Vagina (tissue), 2 donors: ENCODE results near the gene RAP1GDS1. TPM values are rescaled to one million over a fixed set of nuclear protein-coding genes. Genes with fewer than 3 reads are reported as not detected.

ENCODE experiments used
- DNase-seq, 2 donors: peaks; one replicate each; pipeline ENCODE4 v3.0.0-alpha.2; 2017; ENCODE audit errors: extremely low spot score in 2 of 2
- H3K27ac ChIP-seq: fragments of 200-600 bp; sonication (generic); one replicate; pipeline ENCODE4 v1.5.1; 2019
- H3K27me3 ChIP-seq: fragments of 200-600 bp; sonication (generic); one replicate; pipeline ENCODE4 v1.5.1; 2019
- H3K36me3 ChIP-seq, 2 donors: fragments of 200-600 bp; sonication (generic); one replicate each; pipeline ENCODE4 v1.5.1; 2017 to 2019
- H3K4me1 ChIP-seq: fragments of 200-600 bp; sonication (generic); one replicate; pipeline ENCODE4 v1.5.1; 2019
- H3K4me3 ChIP-seq, 2 donors: fragments of 200-600 bp; sonication (generic); 1 replicate in 1 of 2; 2 replicates in 1 of 2; pipeline ENCODE4 v1.5.1; 2016 to 2019
- H3K9me3 ChIP-seq: fragments of 200-600 bp; sonication (generic); one replicate; pipeline ENCODE4 v1.5.1; 2019
- POLR2A ChIP-seq, 2 donors: fragments of 450-650 bp; IDR thresholded peaks; one replicate each; pipeline ENCODE4 v1.6.1; 2017; ENCODE audit warnings: antibody characterized with exemption in 2 of 2, mild to moderate bottlenecking in 2 of 2, moderate library complexity in 2 of 2
- POLR2AphosphoS5 ChIP-seq, 2 donors: sonication (generic); formaldehyde crosslinking; IDR thresholded peaks; one replicate each; pipeline ENCODE4 v1.9.0; 2017; ENCODE audit warnings: antibody characterized with exemption in 2 of 2, mild to moderate bottlenecking in 2 of 2, low read depth in 1 of 2; ENCODE audit not compliant: insufficient read depth in 1 of 2
- intact Hi-C: fragments of 100-400 bp; cut with DNase I; formaldehyde crosslinking; loops from one replicate; pipeline ENCODE4 v1.15.1; 2023
- total RNA-seq: library from RNA; depleted of rRNA; stranded (reverse); fragments of >200 nt; gene quantifications from one replicate; pipeline ENCODE4 v1.2.3, GENCODE V29; 2016
- TF ChIP-seq, protein P1 (sequence below), 3 experiments: fragments of 450-650 bp in 2 of 3; fragments of 200-600 bp in 1 of 3; sonication (generic) in 1 of 3; IDR thresholded peaks; one replicate each; pipeline ENCODE4 v1.5.1; 2017 to 2019; ENCODE audit warnings: antibody characterized with exemption in 3 of 3, mild to moderate bottlenecking in 2 of 3, moderate library complexity in 2 of 3

Gene RAP1GDS1
- total RNA-seq, 1 donor from 2014 or later: 16.0 TPM

DNA sequence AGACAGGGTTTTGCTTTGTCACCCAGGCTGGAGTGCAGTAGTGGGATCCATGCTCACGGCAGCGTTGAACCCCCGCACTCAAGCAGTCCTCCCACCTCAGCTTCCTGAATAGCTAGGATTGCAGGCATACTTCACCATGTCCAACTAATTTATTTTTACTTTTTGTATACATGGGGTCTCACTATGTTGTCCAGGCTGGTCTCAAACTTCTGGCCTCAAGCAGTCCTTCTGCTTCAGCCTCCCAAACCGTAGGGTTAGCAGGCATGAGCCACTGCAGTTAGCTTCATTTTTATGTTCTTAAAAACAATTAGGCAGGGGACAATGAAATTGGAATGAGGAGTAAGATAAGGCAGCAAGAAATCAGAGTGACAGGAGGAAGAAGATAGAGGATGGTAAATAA is 50.5 kb downstream of the RAP1GDS1 start:
- H3K4me3 ChIP-seq: no peak overlapping the region
- TF ChIP-seq, protein P1, sequence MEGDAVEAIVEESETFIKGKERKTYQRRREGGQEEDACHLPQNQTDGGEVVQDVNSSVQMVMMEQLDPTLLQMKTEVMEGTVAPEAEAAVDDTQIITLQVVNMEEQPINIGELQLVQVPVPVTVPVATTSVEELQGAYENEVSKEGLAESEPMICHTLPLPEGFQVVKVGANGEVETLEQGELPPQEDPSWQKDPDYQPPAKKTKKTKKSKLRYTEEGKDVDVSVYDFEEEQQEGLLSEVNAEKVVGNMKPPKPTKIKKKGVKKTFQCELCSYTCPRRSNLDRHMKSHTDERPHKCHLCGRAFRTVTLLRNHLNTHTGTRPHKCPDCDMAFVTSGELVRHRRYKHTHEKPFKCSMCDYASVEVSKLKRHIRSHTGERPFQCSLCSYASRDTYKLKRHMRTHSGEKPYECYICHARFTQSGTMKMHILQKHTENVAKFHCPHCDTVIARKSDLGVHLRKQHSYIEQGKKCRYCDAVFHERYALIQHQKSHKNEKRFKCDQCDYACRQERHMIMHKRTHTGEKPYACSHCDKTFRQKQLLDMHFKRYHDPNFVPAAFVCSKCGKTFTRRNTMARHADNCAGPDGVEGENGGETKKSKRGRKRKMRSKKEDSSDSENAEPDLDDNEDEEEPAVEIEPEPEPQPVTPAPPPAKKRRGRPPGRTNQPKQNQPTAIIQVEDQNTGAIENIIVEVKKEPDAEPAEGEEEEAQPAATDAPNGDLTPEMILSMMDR (IDR thresholded peaks at IDR 0.05): no peak
- TF ChIP-seq POLR2AphosphoS5 (IDR thresholded peaks at IDR 0.05; ENCODE audit: insufficient read depth in 1 of 2, low read depth in 1 of 2) (no peak), POLR2A (IDR thresholded peaks at IDR 0.05) (no peak)
- H3K4me1 ChIP-seq: no peaks in the 10 kb centered on the region
- intact Hi-C loops: no loop called here
- no peaks in the 10 kb centered on the region for H3K27me3 ChIP-seq
- H3K27ac ChIP-seq: no peak overlapping the region
- no peak for DNase-seq
- H3K36me3 ChIP-seq: no peaks in the 10 kb centered on the region
- H3K9me3 ChIP-seq: no peaks in the 10 kb centered on the region

DNA sequence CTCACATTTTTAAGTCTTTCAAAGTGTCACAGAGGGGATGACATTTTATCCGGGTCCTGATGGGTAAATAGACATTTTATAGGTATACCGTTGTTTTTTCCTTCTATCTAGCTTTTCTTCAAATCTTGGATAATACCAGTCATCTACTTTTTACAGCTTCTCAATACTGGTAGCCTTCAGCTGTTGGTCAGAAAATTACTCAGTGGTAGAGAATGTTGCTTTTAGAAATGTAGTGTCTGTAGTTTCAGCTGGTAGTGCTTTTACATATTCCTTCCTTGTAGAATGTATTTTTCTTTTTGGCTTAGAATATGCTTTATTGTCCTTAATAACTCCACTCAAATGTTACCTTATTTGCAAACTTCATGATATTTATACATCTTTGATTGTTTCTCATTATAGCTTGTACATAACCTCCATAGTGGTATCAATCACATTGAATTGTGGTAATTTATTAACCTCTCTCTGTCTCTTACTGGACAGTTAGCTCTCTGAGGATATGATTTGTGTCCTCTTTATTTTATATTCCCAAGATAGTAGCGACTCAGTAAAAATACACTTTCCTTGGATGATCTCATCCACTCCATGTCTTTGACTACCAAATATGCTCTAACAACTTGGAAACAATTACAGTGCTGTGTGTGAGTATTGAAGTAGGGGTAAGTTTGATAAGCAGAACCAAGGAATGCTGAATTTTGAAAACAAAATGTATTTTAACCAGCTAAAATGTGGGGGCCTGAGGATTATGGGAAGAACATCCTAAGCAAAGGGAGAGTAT is 53.8 kb downstream of the RAP1GDS1 start:
- no peak for TF ChIP-seq POLR2A (IDR thresholded peaks at IDR 0.05)
- TF ChIP-seq, protein P1 (IDR thresholded peaks at IDR 0.05): no peak
- no peak for TF ChIP-seq POLR2AphosphoS5 (IDR thresholded peaks at IDR 0.05; ENCODE audit: insufficient read depth in 1 of 2, low read depth in 1 of 2)
- intact Hi-C loops: no loop called here
- no peak overlapping the region for H3K4me3 ChIP-seq

DNA sequence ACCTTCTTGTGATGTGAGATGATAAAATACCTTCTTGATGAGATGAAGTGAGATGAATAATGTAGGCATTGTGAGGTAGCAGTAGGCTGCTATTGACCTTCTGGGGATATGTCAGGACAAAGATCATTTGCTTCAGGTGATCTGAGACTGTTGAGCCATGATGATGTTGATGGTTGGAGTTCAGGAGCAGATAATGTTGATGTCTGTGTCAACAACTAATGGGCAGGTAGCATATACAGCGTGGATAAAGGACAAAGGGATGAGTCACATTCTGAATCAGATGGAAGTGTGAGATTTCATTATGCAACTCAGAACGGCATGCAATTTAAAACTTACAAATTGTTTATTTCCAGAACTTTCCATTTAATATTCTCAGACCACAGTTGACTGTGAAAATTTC is 57.3 kb downstream of the RAP1GDS1 start:
- Histone ChIP-seq H3K4me3 (no peak overlapping the region), H3K27ac (no peak overlapping the region), H3K9me3 (no peaks in the 10 kb centered on the region), H3K36me3 (no peaks in the 10 kb centered on the region), H3K27me3 (no peaks in the 10 kb centered on the region), H3K4me1 (no peaks in the 10 kb centered on the region)
- DNase-seq: no peak
- TF ChIP-seq POLR2A (IDR thresholded peaks at IDR 0.05) (no peak), POLR2AphosphoS5 (IDR thresholded peaks at IDR 0.05; ENCODE audit: insufficient read depth in 1 of 2, low read depth in 1 of 2) (no peak)
- TF ChIP-seq, protein P1 (IDR thresholded peaks at IDR 0.05): no peak
- intact Hi-C loops: no loop called here

More for the DNA sequence above, 53.8 kb downstream of the RAP1GDS1 start:
- Histone ChIP-seq H3K27ac (no peak overlapping the region), H3K27me3 (no peaks in the 10 kb centered on the region), H3K9me3 (no peaks in the 10 kb centered on the region), H3K4me1 (no peaks in the 10 kb centered on the region), H3K36me3 (no peaks in the 10 kb centered on the region)
- DNase-seq: no peak

DNA sequence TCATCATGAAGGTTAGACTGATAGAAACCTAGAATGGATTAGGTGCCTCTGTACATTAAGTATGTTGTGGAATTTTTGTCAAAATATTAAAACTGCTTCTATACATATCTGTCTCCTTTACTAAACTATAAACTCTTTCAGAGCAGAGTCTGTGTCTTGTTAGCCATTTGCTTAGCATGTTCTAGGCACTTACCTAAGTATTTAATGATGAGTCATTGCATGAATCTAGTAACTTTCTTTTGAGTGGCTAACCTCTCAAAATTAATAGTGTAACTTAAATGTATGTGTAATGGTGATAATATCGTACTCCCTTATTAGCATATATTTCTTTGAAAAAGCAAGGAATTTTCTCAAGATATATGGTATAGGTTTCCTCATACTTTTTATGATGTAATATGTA is 57.8 kb downstream of the RAP1GDS1 start:
- Histone ChIP-seq H3K9me3 (no peaks in the 10 kb centered on the region), H3K36me3 (no peaks in the 10 kb centered on the region), H3K27me3 (no peaks in the 10 kb centered on the region), H3K4me3 (no peak overlapping the region), H3K27ac (no peak overlapping the region), H3K4me1 (no peaks in the 10 kb centered on the region)
- intact Hi-C loops: no loop called here
- TF ChIP-seq POLR2AphosphoS5 (IDR thresholded peaks at IDR 0.05; ENCODE audit: insufficient read depth in 1 of 2, low read depth in 1 of 2): no peak
- TF ChIP-seq POLR2A (IDR thresholded peaks at IDR 0.05): no peak
- TF ChIP-seq, protein P1 (IDR thresholded peaks at IDR 0.05): no peak
- no peak for DNase-seq

GRCh38 chr4:98326168-98326567 is 65.0 kb downstream of the RAP1GDS1 start:
- no peak for DNase-seq
- Histone ChIP-seq H3K27me3 (no peaks in the 10 kb centered on the region), H3K9me3 (no peaks in the 10 kb centered on the region), H3K4me1 (no peaks in the 10 kb centered on the region), H3K27ac (no peak overlapping the region), H3K4me3 (no peak overlapping the region), H3K36me3 (no peaks in the 10 kb centered on the region)
- TF ChIP-seq POLR2A (IDR thresholded peaks at IDR 0.05) (no peak), POLR2AphosphoS5 (IDR thresholded peaks at IDR 0.05; ENCODE audit: insufficient read depth in 1 of 2, low read depth in 1 of 2) (no peak)
- TF ChIP-seq, protein P1 (IDR thresholded peaks at IDR 0.05): no peak
- intact Hi-C loops: no loop called here
